Astrocyte (in vitro differentiated cells and primary cell): ENCODE results near the gene BARX1. TPM values are rescaled to one million over a fixed set of nuclear protein-coding genes. Genes with fewer than 3 reads are reported as not detected.

Source experiments
- DNase-seq: peaks from one replicate; pipeline ENCODE4 v3.0.0-alpha.2; 2010; ENCODE audit warnings: low read depth
- FAIRE-seq: peaks from 2 replicates; lab custom pipeline; 2011; peaks lifted over from hg19 to GRCh38; lab: Jason Lieb, UNC
- H2AFZ ChIP-seq: 2 replicates; pipeline ENCODE4 v1.6.0; 2012; ENCODE audit warnings: low read depth, low read length, inconsistent platforms
- H3K27ac ChIP-seq: 2 replicates; pipeline ENCODE4 v1.5.1; 2011; ENCODE audit warnings: low read depth, low read length, inconsistent platforms
- H3K27me3 ChIP-seq: 2 replicates; pipeline ENCODE4 v1.6.0; 2011; ENCODE audit warnings: low read length, inconsistent platforms; ENCODE audit not compliant: insufficient read depth
- H3K36me3 ChIP-seq: 2 replicates; pipeline ENCODE4 v1.5.1; 2011; ENCODE audit warnings: low read length, inconsistent platforms; ENCODE audit not compliant: insufficient read depth
- H3K4me1 ChIP-seq: 2 replicates; pipeline ENCODE4 v1.5.1; 2011; ENCODE audit warnings: low read length, inconsistent platforms; ENCODE audit not compliant: insufficient read depth
- H3K4me2 ChIP-seq: 2 replicates; pipeline ENCODE4 v1.6.0; 2012; ENCODE audit warnings: low read length, inconsistent platforms
- H3K4me3 ChIP-seq: 2 replicates; pipeline ENCODE4 v1.5.1; 2011; ENCODE audit warnings: low read depth, mild to moderate bottlenecking, low read length, inconsistent platforms; ENCODE audit not compliant: insufficient read depth
- H3K79me2 ChIP-seq: 2 replicates; pipeline ENCODE4 v1.6.0; 2012; ENCODE audit warnings: mild to moderate bottlenecking, low read length, inconsistent platforms; ENCODE audit not compliant: insufficient read depth
- H3K9ac ChIP-seq: 2 replicates; pipeline ENCODE4 v1.6.0; 2012; ENCODE audit warnings: mild to moderate bottlenecking, low read length, inconsistent platforms
- H3K9me3 ChIP-seq: 2 replicates; pipeline ENCODE4 v1.5.1; 2012; ENCODE audit warnings: low read depth, mild to moderate bottlenecking, low read length, inconsistent platforms; ENCODE audit not compliant: insufficient read depth
- H4K20me1 ChIP-seq: 2 replicates; pipeline ENCODE4 v1.6.0; 2012; ENCODE audit warnings: low read length, inconsistent platforms; ENCODE audit not compliant: insufficient read depth
- H3K27ac Mint-ChIP-seq: one replicate; pipeline ENCODE4 v1.8.0; 2021; ENCODE audit warnings: mild to moderate bottlenecking, mixed read lengths; ENCODE audit not compliant: unreplicated experiment
- H3K27me3 Mint-ChIP-seq: one replicate; pipeline ENCODE4 v1.8.0; 2021; ENCODE audit warnings: low read depth, mixed read lengths; ENCODE audit not compliant: unreplicated experiment
- H3K36me3 Mint-ChIP-seq: one replicate; pipeline ENCODE4 v1.8.0; 2021; ENCODE audit warnings: low read depth, mixed read lengths; ENCODE audit not compliant: unreplicated experiment
- H3K4me1 Mint-ChIP-seq: one replicate; pipeline ENCODE4 v1.8.0; 2021; ENCODE audit warnings: low read depth, mixed read lengths; ENCODE audit not compliant: unreplicated experiment
- H3K4me3 Mint-ChIP-seq: one replicate; pipeline ENCODE4 v1.8.0; 2021; ENCODE audit warnings: mild to moderate bottlenecking, moderate library complexity, mixed read lengths; ENCODE audit not compliant: unreplicated experiment
- H3K9me3 Mint-ChIP-seq: one replicate; pipeline ENCODE4 v1.8.0; 2021; ENCODE audit warnings: mild to moderate bottlenecking, mixed read lengths; ENCODE audit not compliant: unreplicated experiment
- CTCF ChIP-seq: IDR thresholded peaks from 2 replicates; pipeline ENCODE4 v1.5.1; 2011; ENCODE audit warnings: low read depth, mild to moderate bottlenecking, inconsistent platforms, low read length, moderate library complexity; ENCODE audit not compliant: insufficient read depth
- EZH2 ChIP-seq: IDR thresholded peaks from 2 replicates; pipeline ENCODE4 v1.6.1; 2012; ENCODE audit warnings: mild to moderate bottlenecking, low read length, inconsistent platforms; ENCODE audit not compliant: insufficient read depth
- total RNA-seq: library from RNA; stranded (reverse); gene quantifications from 2 replicates; pipeline ENCODE4 v1.2.1, GENCODE V29; 2021

BARX1 gene
- total RNA-seq, 1 donor from 2014 or later, result 0.73 TPM

- no peaks in the 10 kb centered on the region for H3K79me2 ChIP-seq
- H3K4me2 ChIP-seq, result no peak overlapping the region
- H3K4me3 ChIP-seq, result no peak overlapping the region
- Mint-ChIP-seq H3K4me1 (no peaks in the 10 kb centered on the region), H3K9me3 (peaks cover 12% of the 10 kb centered on the region), H3K4me3 (no peak overlapping the region), H3K27me3 (peaks cover 88% of the 10 kb centered on the region), H3K36me3 (no peaks in the 10 kb centered on the region), H3K27ac (no peak overlapping the region)
- FAIRE-seq, result no peak
- TF ChIP-seq CTCF (no peak), EZH2 (no peak)
- no peaks in the 10 kb centered on the region for H3K36me3 ChIP-seq
- H3K27me3 ChIP-seq, result no peaks in the 10 kb centered on the region
- no peak overlapping the region for H3K9ac ChIP-seq
- H3K4me1 ChIP-seq, result no peaks in the 10 kb centered on the region
- no peaks in the 10 kb centered on the region for H4K20me1 ChIP-seq
- H3K27ac ChIP-seq, result no peak overlapping the region
- DNase-seq, result no peak
- peaks cover 4% of the 10 kb centered on the region for H3K9me3 ChIP-seq
- H2AFZ ChIP-seq, result no peak overlapping the region
These were observed 25.9 kb downstream of the BARX1 start for GRCh38 chr9:93929231-93929630.

- Histone ChIP-seq H3K4me2 (no peak overlapping the region), H3K79me2 (no peaks in the 10 kb centered on the region), H3K27me3 (peaks cover 2% of the 10 kb centered on the region), H4K20me1 (no peaks in the 10 kb centered on the region), H3K9me3 (no peaks in the 10 kb centered on the region), H3K4me3 (no peak overlapping the region), H3K9ac (no peak overlapping the region), H3K4me1 (no peaks in the 10 kb centered on the region), H3K27ac (no peak overlapping the region), H2AFZ (no peak overlapping the region), H3K36me3 (no peaks in the 10 kb centered on the region)
- Mint-ChIP-seq H3K4me3 (no peak overlapping the region), H3K9me3 (peaks cover 4% of the 10 kb centered on the region), H3K27ac (no peak overlapping the region), H3K4me1 (no peaks in the 10 kb centered on the region), H3K36me3 (no peaks in the 10 kb centered on the region), H3K27me3 (peaks cover 73% of the 10 kb centered on the region)
- DNase-seq (no peak), FAIRE-seq (no peak)
- TF ChIP-seq CTCF (no peak), EZH2 (no peak)
These were observed 32.6 kb downstream of the BARX1 start for GRCh38 chr9:93922535-93922934.

DNA sequence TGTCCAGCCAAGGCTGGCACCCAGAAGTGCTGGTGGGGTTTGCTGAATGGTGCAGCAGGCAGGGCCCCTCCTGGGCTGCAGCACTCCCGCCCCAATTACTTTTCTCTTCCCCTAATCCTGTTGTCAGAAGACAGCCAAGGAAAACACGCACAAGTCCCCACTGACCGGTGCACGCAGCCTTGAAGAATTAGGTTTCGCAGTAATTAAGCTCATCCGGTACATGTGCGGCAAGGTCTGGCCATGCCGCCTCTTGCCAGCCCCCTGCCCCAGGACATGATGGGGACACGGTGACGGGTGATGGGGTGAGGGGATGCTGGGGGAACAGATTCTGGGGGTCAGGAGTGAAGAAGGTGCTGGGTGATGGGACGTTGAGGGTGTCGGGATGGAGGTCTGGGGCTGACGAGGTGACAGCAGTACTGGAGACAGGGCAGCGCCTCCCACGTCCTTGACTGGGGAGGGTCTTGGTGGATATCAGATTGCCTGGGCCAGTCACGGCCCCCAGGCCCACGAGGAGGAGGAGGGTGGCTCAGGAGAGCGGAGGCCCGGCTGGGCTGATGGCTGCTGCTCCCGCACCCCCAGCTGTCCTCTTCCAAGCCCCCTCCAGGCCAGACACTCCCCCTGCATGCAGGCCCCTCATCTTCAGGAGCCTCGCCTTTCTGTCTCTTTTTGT is 34.9 kb downstream of the BARX1 start:
- no peak overlapping the region for H3K9ac ChIP-seq
- Mint-ChIP-seq H3K27me3 (peaks cover 69% of the 10 kb centered on the region), H3K4me3 (no peak overlapping the region), H3K36me3 (no peaks in the 10 kb centered on the region), H3K4me1 (no peaks in the 10 kb centered on the region), H3K27ac (no peak overlapping the region), H3K9me3 (no peaks in the 10 kb centered on the region)
- H3K27ac ChIP-seq, result no peak overlapping the region
- no peaks in the 10 kb centered on the region for H4K20me1 ChIP-seq
- H3K4me3 ChIP-seq, result no peak overlapping the region
- TF ChIP-seq EZH2, result no peak
- H3K4me2 ChIP-seq, result no peak overlapping the region
- H2AFZ ChIP-seq, result no peak overlapping the region
- H3K36me3 ChIP-seq, result no peaks in the 10 kb centered on the region
- DNase-seq (no peak), FAIRE-seq (no peak)
- H3K79me2 ChIP-seq, result no peaks in the 10 kb centered on the region
- H3K4me1 ChIP-seq, result no peaks in the 10 kb centered on the region
- no peaks in the 10 kb centered on the region for H3K9me3 ChIP-seq
- H3K27me3 ChIP-seq, result peaks cover 2% of the 10 kb centered on the region
